Measurements from ENCODE around the gene LTC4S. TPM values are rescaled to one million over a fixed set of nuclear protein-coding genes. Genes with fewer than 3 reads are reported as not detected.
"Not testable (repeated sequence)": the region's sequence is repeated elsewhere in the genome, so short reads cannot be mapped to it uniquely, and the experiment has no call there.

Gene LTC4S, protein sequence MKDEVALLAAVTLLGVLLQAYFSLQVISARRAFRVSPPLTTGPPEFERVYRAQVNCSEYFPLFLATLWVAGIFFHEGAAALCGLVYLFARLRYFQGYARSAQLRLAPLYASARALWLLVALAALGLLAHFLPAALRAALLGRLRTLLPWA
- total RNA-seq, result 0.80 TPM in 1 of 2 replicates, not detected in the other

DNA sequence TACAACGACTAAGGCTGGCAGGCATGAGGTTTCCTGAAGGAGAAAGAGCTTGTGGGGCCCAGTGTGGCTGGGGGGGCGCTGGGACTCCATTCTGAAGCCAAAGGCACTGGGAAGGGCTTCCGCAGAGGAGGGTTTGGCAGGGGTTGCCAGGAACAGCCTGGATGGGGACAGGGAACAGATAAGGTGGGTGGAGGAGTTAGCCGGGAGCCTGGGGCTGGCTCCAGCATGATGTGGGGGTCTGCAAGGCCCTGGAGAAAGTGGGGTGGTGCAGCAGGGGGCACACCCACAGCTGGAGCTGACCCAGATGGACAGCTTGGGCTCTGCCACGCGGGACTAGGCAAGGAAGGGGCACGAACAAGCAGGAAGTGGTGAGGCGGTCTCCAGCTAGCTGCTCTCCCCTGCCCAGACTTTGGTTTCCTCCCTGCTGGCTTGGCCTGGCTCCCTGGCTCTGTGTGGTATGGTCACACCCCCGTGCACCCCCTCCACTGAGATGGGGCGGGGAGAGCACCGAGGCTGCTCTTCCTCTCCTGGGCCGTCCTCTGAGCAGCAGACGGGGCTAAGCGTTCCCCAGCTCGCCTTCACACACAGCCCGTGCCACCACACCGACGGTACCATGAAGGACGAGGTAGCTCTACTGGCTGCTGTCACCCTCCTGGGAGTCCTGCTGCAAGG, at the start of gene LTC4S:
Gene LTC4S (plus strand): TSS at position 519 of the 672 bp plus-strand sequence. CDS start 95 bp downstream, at position 614.
- DNase-seq (ENCODE audit: low read depth), result peak; percentile 15

DNA sequence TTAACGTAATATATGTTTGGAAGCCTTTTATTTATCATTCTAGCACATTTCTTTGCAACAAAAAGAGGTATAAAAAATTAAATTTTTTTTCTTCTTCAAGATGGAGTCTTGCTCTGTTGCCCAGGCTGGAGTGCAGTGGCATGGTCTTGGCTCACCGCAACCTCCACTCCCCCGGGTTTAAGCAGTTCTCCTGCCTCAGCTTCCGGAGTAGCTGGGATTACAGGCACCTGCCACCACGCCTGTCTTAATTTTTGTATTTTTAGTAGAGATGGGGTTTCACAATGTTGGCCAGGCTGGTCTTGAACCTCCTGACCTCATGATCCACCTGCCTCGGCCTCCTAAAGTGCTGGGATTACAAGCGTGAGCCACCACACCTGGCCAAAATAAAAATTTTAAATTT, 49.7 kb upstream of the LTC4S start:
- DNase-seq (ENCODE audit: low read depth), result not testable (repeated sequence)

DNA sequence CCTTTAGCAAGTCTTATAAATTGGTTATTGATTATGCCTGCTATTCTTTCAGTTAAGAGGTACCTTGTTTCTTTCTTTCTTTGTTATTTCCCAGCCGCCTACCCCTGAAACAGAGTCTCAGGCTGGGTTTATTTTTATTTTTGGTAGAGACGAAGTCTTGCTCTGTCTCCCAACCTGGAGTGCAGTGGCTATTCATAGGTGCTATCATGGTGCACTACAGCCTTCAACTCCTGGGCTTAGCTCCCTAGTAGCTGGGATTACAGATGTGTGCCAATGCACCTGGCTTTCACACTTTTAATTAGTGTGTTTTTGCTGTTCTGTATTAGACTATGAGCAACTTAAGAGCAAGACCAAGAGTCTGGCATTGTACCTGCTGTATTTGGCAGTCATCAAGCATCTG, 46.9 kb upstream of the LTC4S start:
- DNase-seq (ENCODE audit: low read depth), result no peak

DNA sequence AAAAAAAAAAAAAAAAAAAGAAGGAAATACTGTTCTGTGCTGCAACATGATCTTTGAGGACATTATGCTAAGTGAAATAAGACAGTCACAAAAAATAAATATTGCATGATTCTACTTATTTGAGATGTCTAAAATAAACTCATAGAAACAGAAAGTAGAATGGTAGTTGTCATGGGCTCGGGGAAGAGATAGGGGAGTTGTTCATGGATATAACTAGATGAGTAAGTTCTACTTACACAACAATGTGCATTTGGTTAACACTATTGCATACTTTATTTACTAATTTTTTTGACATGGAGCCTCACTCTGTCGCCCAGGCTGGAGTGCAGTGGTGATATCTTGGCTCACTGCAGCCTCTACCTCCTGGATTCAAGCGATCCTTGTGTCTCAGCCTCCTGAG, 46.0 kb upstream of the LTC4S start:
- no peak for DNase-seq (ENCODE audit: low read depth)

DNA sequence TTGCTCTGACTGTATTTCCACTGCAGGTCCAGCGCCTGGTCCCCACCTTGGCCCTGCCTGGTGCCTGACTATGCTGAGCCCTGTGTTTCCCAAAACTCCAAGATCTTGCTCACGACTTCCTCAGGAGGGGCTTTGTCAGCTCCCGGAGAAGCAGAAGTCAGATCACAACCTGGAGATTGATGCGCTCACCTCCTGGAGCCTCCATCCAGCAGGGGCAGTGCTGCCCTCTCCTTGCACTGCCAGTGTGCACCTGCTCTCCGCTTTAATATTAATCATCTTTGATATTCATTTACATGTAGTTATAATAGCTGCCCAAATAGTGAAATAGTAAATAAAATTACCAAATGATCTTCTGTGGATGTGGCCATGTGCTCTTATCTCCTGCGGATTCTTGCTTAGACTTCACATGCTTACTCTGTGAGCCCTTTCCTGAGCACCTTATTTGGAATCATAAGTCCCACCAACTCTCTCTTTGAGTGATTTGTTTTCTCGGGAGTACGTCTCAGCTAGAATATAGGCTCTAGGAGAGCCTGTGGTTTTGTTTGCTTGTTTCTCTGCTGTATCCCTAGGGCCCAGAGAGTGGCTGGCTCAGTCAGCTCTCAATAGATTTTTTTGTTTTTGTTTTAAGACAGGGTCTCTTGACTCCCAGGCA, 43.8 kb upstream of the LTC4S start:
- no peak for DNase-seq (ENCODE audit: low read depth)

DNA sequence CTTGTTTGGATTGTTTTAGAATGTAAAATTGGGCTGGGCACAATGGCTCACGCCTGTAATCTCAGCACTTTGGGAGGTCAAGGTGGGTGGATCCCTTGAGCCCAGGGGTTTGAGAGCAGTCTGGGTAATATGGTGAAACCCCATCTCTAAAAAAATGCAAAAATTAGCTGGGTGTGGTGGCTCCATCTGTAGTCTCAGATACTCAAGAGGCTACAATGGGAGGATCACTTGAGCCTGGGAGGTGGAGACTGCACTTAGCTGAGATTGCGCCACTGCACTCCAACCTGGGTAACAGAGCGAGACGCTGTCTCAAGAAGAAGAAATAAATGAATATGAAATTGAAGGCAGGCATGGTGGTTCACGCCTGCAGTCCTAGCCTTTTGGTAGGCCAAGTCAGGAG, 39.8 kb upstream of the LTC4S start:
- DNase-seq (ENCODE audit: low read depth), result no peak

DNA sequence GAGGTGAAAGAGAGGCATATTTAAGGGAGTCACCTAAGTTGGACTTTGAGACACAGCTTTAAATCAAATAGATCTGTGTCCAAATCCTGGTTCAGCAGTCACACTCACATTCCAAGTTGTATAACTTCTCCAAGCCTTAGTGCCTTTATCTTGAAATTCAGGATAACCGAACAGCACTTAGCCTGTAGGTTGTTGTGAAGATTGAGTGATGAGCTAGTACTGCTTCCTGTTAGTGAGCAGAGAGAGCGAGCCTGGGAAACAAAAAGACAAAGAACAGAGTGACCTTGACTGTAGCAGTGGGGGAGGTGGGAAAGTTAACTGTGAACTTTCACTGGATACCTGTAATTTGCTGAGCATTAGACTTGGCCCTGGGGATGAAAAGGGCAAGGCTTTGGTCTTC, 38.8 kb upstream of the LTC4S start:
- DNase-seq (ENCODE audit: low read depth), result no peak

DNA sequence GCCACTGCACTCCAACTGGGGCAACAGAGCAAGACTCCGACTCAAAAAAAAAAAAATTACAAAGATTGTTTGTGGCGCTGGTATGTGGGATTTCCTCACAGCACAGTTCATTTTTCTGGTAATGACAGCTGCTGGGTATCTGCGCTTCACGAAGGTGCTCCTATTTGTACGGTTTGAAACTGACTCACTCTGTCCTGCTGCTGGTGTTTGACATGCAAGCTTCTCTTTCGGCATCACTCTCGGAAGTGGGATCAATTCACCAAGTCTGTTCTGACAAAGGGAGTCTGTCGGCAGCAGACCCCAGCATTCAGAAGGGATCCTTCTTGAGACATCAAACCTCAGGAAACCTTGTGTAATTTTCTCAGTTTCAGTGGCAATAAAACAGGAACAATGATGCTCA, 34.8 kb upstream of the LTC4S start:
- no peak for DNase-seq (ENCODE audit: low read depth)

DNA sequence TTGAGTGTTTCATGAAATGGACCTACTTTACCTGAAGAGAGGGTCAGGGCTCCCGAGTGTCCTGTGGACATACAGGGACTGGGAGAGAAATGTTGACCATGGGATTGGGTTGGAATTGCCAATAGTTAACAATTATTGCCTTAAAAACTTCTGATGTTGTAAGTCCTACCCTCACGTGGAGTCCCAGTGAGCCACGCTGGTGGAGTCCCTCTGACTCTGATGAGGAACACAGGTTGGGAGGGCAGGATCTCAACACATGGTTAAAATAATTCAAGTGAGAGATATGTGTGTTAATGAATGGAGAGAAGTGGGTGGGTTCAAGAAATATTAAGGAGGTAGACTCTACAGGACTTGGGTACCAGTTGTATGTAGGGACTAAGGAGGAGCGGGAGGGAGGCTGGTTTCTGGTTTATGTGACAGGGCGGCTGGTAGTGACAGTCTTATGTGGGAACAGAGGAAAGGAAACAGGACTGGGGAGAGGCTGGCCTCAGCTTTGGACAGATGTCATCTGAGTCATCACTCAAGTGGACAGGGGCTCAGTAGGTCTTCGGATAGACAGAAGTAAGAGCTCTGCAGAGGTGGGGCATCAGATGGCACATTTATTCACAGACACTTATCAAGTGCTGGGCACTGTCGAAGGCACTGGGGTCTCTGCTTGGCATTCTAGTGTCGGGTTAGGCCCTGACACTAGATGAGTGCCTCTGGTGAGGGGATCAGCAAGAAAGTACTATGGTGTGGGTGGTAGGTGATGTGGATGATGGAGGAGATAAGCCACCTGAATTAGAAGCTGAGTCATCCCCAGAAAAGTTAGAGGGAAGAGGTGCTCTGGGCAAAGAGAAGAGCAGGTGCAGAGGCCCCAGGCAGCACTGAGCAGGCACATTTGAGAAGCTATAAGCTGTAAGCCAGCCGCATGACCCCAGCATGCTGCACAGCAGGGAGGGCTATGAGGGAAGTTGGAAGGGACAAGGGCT, 33.9 kb upstream of the LTC4S start:
- DNase-seq (ENCODE audit: low read depth), result no peak

DNA sequence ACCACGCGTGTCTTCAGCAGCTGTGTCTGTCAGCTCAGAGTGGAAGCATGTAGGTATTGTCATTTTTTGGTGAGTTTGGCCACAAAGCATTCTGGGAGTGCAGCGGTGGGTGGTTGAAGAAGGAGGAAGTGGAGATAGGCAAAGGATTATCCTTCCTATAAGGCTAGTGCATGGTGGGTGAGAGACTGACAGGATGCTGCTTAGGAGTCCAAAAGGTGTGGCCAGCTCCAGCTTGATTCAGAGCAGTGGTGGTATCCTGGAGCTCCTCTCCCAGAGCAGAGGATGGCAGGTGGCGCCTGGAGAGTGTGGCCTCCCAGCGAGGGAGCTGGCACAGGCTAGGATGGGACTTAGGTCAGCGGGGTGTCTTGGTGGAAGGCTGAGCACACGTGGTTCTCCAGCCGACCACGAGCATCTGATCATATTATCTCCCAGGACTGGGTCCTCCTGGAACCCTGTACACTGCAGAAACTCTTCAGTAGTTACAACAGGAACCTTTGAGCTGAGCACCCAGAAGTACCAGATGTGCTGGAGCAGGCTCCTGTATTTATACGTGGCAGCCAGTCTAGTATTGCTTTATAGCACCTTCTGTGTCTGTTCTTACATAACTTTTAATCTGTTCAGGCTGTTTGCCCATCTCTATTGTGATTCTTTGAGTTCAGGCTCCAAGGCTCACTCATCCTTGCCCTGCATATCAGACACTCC, 31.6 kb upstream of the LTC4S start:
- peak; percentile 42 for DNase-seq (ENCODE audit: low read depth)

DNA sequence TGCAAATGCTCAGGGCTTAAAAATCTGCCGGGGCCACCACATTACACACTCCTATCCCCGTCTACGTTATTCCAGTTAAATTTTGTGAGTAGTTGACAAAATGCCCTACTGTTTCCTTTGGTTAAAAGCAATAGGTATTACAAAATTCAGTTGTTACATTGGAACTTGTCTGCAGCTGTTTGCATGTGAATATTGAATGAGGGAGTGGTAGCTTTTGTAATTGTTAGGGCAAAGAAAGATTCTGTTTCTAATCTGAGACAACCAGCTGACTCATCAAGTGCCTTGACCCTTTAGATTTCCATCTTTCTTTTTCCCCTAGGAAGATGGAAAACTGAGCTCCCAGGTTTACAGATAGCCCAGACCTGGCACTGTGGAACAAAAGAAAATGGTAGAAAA, 31.0 kb upstream of the LTC4S start:
- peak; percentile 62 for DNase-seq (ENCODE audit: low read depth)

DNA sequence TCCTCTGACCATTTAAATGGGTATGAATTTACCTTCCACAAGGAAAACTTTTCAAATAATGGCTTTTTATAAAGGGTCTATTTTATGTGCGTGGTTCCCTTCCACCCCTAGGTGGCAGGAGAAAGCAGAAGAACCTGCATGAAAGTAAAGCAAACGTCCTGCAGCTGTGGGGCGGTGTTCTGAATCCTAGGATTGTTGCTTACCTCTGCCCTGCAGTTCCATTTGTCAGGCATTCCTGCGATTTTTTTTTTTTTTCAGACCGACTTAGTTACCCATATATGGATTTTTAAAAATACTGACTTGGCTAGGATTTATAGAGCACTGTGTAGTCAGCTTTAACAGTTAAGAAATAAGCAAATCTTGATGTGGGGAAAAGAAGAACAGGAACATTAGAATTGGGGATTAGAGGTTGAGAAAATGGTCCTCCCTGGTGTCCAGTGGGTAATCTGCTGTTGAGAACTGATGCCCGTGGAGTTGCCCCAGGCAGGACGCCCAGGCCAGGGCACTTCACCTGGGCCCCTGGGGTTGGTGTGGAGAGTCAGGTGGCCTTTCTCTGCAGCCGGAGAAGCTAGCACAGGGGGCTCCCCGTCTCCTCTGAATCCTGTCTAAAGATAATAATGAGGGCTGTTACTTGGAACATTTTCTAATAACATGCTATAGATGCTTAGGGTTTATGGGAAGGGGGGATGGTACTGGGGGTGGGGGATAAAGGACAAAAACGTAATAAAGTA, 30.4 kb upstream of the LTC4S start:
- peak; percentile 85 for DNase-seq (ENCODE audit: low read depth)

DNA sequence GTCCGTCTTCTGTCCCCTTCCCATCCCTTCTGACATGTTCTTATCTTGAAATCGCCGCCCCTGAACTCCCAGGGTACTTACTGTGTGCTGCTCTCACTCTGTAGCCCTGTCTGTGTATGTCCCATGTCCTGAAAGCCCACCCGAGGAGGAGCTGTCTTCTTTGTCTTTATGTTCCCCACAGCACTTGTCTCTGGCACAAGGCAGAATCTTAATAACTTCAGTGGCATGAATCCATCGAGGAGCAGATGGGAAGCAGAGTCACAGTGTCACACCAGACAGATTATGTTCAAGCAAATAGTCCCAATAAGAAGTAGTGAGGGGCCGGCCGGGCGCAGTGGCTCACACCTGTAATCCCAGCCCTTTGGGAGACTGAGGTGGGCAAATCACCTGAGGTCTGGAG, 29.7 kb upstream of the LTC4S start:
- no peak for DNase-seq (ENCODE audit: low read depth)

DNA sequence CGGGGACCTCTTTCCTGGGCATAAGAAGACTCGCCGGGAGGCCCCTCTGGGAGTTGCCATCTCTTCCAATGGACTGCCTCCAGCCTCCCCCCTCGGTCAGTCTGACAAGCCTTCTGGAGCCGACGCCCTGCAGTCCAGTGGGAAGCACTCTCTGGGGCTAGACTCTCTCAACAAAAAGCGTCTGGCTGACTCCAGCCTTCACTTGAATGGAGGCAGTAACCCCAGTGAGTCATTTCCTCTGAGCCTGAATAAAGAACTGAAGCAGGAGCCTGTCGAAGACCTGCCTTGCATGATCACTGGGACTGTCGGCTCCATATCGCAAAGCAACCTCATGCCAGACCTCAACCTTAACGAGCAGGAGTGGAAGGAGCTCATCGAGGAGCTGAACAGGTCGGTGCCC, 28.4 kb upstream of the LTC4S start:
- DNase-seq (ENCODE audit: low read depth), result peak; percentile 82

DNA sequence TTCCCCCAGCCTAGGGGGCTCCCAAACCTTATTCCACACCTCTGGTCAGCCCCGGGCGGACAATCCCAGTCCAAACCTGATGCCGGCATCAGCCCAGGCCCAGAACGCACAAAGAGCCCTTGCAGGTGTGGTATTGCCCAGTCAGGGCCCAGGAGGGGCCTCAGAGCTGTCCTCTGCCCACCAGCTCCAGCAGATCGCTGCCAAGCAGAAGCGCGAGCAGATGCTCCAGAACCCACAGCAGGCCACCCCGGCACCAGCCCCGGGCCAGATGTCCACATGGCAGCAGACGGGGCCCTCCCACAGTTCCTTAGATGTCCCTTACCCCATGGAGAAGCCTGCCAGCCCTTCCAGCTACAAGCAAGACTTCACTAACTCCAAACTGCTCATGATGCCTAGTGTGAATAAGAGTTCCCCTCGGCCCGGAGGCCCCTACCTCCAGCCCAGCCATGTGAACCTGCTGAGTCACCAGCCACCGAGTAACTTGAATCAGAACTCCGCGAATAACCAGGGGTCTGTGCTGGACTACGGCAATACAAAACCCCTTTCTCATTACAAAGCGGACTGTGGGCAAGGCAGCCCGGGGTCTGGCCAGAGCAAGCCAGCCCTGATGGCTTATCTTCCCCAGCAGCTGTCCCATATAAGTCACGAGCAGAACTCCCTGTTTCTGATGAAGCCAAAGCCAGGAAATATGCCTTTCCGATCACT, 27.6 kb upstream of the LTC4S start:
- peak; percentile 75 for DNase-seq (ENCODE audit: low read depth)

DNA sequence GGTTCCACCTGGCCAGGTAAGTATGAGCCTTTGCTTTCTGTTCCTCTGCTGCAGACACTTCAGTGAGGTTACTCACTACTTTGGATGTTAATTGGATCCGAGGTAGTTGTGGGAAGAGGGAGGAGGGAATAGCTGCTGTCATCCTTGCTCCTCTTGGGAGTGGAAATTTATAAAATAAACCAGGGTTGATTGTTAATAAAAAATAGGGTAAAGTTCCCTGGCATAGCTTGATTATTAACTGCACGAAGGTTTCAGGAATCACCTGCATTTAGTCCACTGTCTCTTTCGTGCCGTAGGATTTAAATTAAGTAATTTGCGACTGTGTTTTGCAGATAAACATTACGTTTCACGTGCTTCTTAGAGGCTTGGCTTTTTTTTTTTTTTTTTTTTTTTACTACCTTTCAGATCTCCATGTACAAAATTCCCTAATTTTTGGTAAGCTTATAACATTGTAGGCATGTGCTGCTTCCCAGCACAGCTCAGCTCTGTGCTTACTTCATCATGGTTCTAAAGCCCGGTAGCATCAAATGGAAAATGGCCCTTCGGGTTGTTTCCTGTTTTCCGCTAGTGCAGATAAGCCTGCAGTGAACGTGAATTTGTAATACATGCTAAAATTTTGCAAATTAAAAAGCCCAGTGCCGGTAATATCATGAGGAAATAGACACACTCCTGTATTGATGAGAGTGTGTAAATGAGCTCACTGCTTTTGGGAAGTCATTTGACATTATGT, 26.9 kb upstream of the LTC4S start:
- peak; percentile 66 for DNase-seq (ENCODE audit: low read depth)

DNA sequence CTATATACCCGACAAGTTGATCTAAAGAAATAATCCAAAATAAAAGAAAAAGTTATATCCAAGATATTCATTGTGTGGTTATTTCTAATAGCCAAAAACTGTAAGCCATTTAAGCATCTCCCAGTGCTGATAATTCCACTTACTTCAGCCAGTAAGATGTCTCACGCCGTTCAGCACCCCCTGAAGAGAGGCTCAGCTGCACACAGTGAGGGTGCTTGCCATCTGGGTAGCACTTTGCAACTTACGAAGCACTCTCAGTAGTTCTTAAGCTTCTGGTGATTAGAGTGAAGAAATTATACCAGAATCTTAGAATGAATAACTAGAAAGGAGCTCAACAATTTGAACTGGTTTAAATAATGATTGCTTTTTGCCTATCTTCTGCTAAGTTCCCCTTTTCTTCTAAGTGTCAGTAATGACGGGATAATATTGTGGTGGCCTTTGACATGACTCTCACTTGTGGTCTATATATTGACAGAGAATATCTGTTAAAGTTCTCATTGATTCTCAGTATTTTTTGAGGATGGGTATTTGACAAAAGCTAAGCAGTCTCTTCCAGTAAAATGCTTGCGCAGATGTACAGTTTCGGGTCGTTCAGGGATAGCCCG, 26.2 kb upstream of the LTC4S start:
- no peak for DNase-seq (ENCODE audit: low read depth)

DNA sequence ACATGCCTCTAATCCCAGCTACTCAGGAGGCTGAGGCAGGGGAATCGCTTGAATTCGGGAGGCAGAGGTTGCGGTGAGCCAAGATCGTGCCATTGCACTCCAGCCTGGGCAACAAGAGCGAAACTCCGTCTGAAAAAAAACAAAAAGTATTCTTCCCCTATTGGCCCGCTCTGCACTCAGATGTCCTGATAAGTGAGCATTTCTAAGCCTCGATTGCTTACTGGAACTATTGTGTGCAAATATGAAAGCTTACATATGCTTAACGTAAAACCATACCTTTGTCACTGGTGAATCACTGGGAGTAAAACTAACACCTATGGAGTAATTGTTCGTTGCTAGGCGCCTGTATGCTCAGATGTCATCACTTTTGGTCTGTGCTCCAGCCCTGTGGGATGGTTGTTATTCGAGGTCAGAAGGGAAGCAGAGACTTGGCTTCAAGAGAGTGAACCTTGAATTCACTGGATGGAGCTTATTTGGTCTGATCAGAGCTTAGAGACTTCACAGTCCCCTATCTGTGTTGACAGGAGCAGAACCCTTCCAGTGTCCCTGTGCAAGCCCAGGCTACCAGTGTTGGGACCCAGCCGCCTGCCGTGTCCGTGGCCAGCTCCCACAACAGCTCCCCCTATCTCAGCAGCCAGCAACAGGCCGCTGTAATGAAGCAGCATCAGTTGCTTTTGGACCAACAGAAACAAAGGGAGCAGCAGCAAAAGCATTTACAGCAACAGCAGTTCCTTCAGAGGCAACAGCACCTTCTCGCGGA, 25.3 kb upstream of the LTC4S start:
- DNase-seq (ENCODE audit: low read depth), result no peak

Data from renal cortical epithelial cell (primary cell).